Brain microvascular endothelial cell (primary cell): Measurements from ENCODE around the gene ARL13A.
A peak's percentile ranks its signal among the peaks of the same experiment; 100 is the strongest.
"Not testable (repeated sequence)": the region's sequence is repeated elsewhere in the genome, so short reads cannot be mapped to it uniquely, and the experiment has no call there.

Experiments used
- DNase-seq: peaks from one replicate; pipeline ENCODE4 v3.0.0-alpha.2; 2020
- H3K27ac ChIP-seq: fragments of 250-450 bp; sonication (Bioruptor Pico); 2 replicates; pipeline ENCODE4 v1.5.1; 2020; ENCODE audit warnings: mild to moderate bottlenecking, moderate library complexity
- H3K27me3 ChIP-seq: fragments of 250-450 bp; sonication (Bioruptor Pico); replicated peaks from 2 replicates; pipeline ENCODE4 v1.5.1; 2020; ENCODE audit warnings: mild to moderate bottlenecking
- H3K36me3 ChIP-seq: fragments of 250-450 bp; sonication (Bioruptor Pico); replicated peaks from 2 replicates; pipeline ENCODE4 v1.5.1; 2020; ENCODE audit warnings: mild to moderate bottlenecking
- H3K4me3 ChIP-seq: 2 replicates; pipeline ENCODE4 v1.5.1; 2011; ENCODE audit warnings: low read depth, mild to moderate bottlenecking, control low read depth, low read length, moderate library complexity
- CTCF ChIP-seq: IDR thresholded peaks from 2 replicates; pipeline ENCODE4 v1.5.1; 2011; ENCODE audit warnings: low read depth, mild to moderate bottlenecking, moderate library complexity, low read length, control low read depth, inconsistent platforms; ENCODE audit errors: missing control alignments
- in situ Hi-C: cut with HindIII; loops from 2 replicates; pipeline ENCODE4 v1.10.0; 2017; ENCODE audit warnings: low sequenced_read_pairs, low pct_ligation_motif_present

The ARL13A gene

GRCh38 chrX:100994352-100995281, 25.1 kb downstream of the ARL13A start:
- Histone ChIP-seq H3K36me3 (no peaks in the 10 kb centered on the region), H3K4me3 (no peak overlapping the region), H3K27me3 (no peaks in the 10 kb centered on the region), H3K27ac (peak overlapping the region; percentile 78)
- DNase-seq: peak; percentile 32
- in situ Hi-C loops: no loop called here
- no peak for TF ChIP-seq CTCF

- DNase-seq: peak; percentile 92
- no peak for TF ChIP-seq CTCF
- in situ Hi-C loops: no loop called here
- H3K27me3 ChIP-seq: no peaks in the 10 kb centered on the region
- no peak overlapping the region for H3K4me3 ChIP-seq
- no peaks in the 10 kb centered on the region for H3K36me3 ChIP-seq
- H3K27ac ChIP-seq: peak overlapping the region; percentile 78
Observed at GRCh38 chrX:100995469-100995868, 26.0 kb downstream of the ARL13A start.

GRCh38 chrX:100999451-100999850, 29.9 kb downstream of the ARL13A start:
- no peak for TF ChIP-seq CTCF
- in situ Hi-C loops: no loop called here
- no peak for DNase-seq
- Histone ChIP-seq H3K27ac (no peak overlapping the region), H3K36me3 (no peaks in the 10 kb centered on the region), H3K27me3 (no peaks in the 10 kb centered on the region), H3K4me3 (no peak overlapping the region)

GRCh38 chrX:101009090-101009489, 39.6 kb downstream of the ARL13A start:
- in situ Hi-C loops: no loop called here
- no peaks in the 10 kb centered on the region for H3K36me3 ChIP-seq
- H3K4me3 ChIP-seq: no peak overlapping the region
- no peaks in the 10 kb centered on the region for H3K27me3 ChIP-seq
- no peak for TF ChIP-seq CTCF
- DNase-seq: no peak
- no peak overlapping the region for H3K27ac ChIP-seq

GRCh38 chrX:101012031-101012430, 42.5 kb downstream of the ARL13A start:
- DNase-seq, H3K27ac ChIP-seq, H3K36me3 ChIP-seq, H3K4me3 ChIP-seq, H3K27me3 ChIP-seq, in situ Hi-C loops: not testable (repeated sequence)

- H3K4me3 ChIP-seq: no peak overlapping the region
- H3K27ac ChIP-seq: no peak overlapping the region
- H3K27me3 ChIP-seq: no peaks in the 10 kb centered on the region
- in situ Hi-C loops: no loop called here
- DNase-seq: no peak
- no peak for TF ChIP-seq CTCF
- H3K36me3 ChIP-seq: no peaks in the 10 kb centered on the region
Observed at GRCh38 chrX:101022020-101022419, 52.5 kb downstream of the ARL13A start.
